A549 (cell line): ENCODE measurements around the gene DTNB. TPM values are rescaled to one million over a fixed set of nuclear protein-coding genes. Genes with fewer than 3 reads are reported as not detected.

Source experiments
- ATAC-seq, 2 experiments: fragments of 200-7000 bp in 1 of 2; fragments of >200 bp in 1 of 2; cut with Nextera tagmentation in 1 of 2; cut with Tn5 transposase in 1 of 2; 3 replicates each; pipeline versions ENCODE4 v1.8.0 to v1.9.1; 2018 to 2020; ENCODE audit warnings: mild to moderate bottlenecking in 1 of 2, moderate library complexity in 1 of 2
- CTCF ChIA-PET: fragments of 300-600 bp; sonication (Branson Sonifier 250); formaldehyde crosslinking; extraction: SDS; loops from one replicate; lab custom pipeline; 2021; ENCODE audit warnings: antibody characterized with exemption, inconsistent platforms; lab: Yijun Ruan, JAX
- POLR2A ChIA-PET: fragments of 350-600 bp; formaldehyde crosslinking; extraction: SDS; loops from one replicate; lab custom pipeline; 2021; ENCODE audit warnings: antibody characterized with exemption, inconsistent platforms; lab: Yijun Ruan, JAX
- DNase-seq, 2 experiments: peaks; one replicate each; pipeline versions ENCODE4 v3.0.0 to v3.0.0-alpha.2; 2011 to 2016; ENCODE audit warnings: low read depth in 1 of 2, low spot score in 1 of 2
- FAIRE-seq: peaks from 2 replicates; lab custom pipeline; 2011; peaks lifted over from hg19 to GRCh38; lab: Jason Lieb, UNC
- H3K27ac ChIP-seq, 2 experiments: fragments of >200 bp; sonication (Bioruptor Twin); formaldehyde crosslinking; 3 replicates each; pipeline ENCODE4 v1.5.1; 2016 to 2017
- H3K4me1 ChIP-seq: fragments of >200 bp; sonication (Bioruptor Twin); formaldehyde crosslinking; 3 replicates; pipeline ENCODE4 v1.6.1; 2016
- H3K4me2 ChIP-seq: fragments of >200 bp; sonication (Bioruptor Twin); formaldehyde crosslinking; 3 replicates; pipeline ENCODE4 v1.6.1; 2016
- H3K4me3 ChIP-seq: fragments of >200 bp; sonication (Bioruptor Twin); formaldehyde crosslinking; 3 replicates; pipeline ENCODE4 v1.5.1; 2016
- H3K9me3 ChIP-seq: fragments of >200 bp; sonication (Bioruptor Twin); formaldehyde crosslinking; 3 replicates; pipeline ENCODE4 v1.6.1; 2016
- BHLHE40 ChIP-seq: IDR thresholded peaks from 2 replicates; pipeline ENCODE4 v1.6.1; 2012; ENCODE audit warnings: low read depth, low read length, inconsistent platforms
- E2F6 ChIP-seq: IDR thresholded peaks from 2 replicates; pipeline ENCODE4 v1.6.1; 2012; ENCODE audit warnings: low read depth, borderline replicate concordance
- EHMT2 ChIP-seq: fragments of 200-600 bp; sonication (generic); IDR thresholded peaks from 2 replicates; pipeline ENCODE4 v1.6.1; 2016; ENCODE audit warnings: antibody characterized with exemption, low read depth, mild to moderate bottlenecking, moderate library complexity
- EP300 ChIP-seq, 2 experiments: fragments of >200 bp; sonication (Bioruptor Twin); formaldehyde crosslinking; IDR thresholded peaks; 2 replicates in 1 of 2; 3 replicates in 1 of 2; pipeline ENCODE4 v1.6.1; 2016 to 2017
- FOSB ChIP-seq: fragments of 250-450 bp; sonication (Bioruptor Pico); IDR thresholded peaks from 2 replicates; pipeline ENCODE4 v1.5.0; 2020; ENCODE audit warnings: mild to moderate bottlenecking, moderate library complexity
- FOSL2 ChIP-seq, 2 experiments: fragments of 450-650 bp in 1 of 2; fragments of >200 bp in 1 of 2; sonication (Bioruptor Twin) in 1 of 2; formaldehyde crosslinking; IDR thresholded peaks; 2 replicates each; pipeline versions ENCODE4 v1.5.0 to v1.6.1; 2016 to 2020; ENCODE audit warnings: mild to moderate bottlenecking in 1 of 2, moderate library complexity in 1 of 2
- FOXS1 ChIP-seq: fragments of 250-450 bp; sonication (Bioruptor Pico); IDR thresholded peaks from 2 replicates; pipeline ENCODE4 v1.5.0; 2020; ENCODE audit warnings: mild to moderate bottlenecking, moderate library complexity
- GATA3 ChIP-seq: IDR thresholded peaks from 2 replicates; pipeline ENCODE4 v1.6.1; 2012; ENCODE audit warnings: borderline replicate concordance
- HDAC2 ChIP-seq: fragments of 200-600 bp; sonication (generic); IDR thresholded peaks from 2 replicates; pipeline ENCODE4 v1.6.1; 2016
- HES2 ChIP-seq: fragments of >200 bp; sonication (Bioruptor Twin); formaldehyde crosslinking; IDR thresholded peaks from 2 replicates; pipeline ENCODE4 v1.6.1; 2016
- JUN ChIP-seq, 2 experiments: fragments of >200 bp; sonication (Bioruptor Twin); formaldehyde crosslinking; IDR thresholded peaks; 2 replicates in 1 of 2; 3 replicates in 1 of 2; pipeline ENCODE4 v1.6.1; 2016 to 2017
- JUNB ChIP-seq: fragments of >200 bp; sonication (Bioruptor Twin); formaldehyde crosslinking; IDR thresholded peaks from 2 replicates; pipeline ENCODE4 v1.6.1; 2016
- MAFK ChIP-seq: fragments of 450-650 bp; IDR thresholded peaks from 2 replicates; pipeline ENCODE4 v1.6.1; 2014; ENCODE audit not compliant: partially characterized antibody
- MAX ChIP-seq: IDR thresholded peaks from 2 replicates; pipeline ENCODE4 v1.6.1; 2012
- NFE2L2 ChIP-seq: fragments of 150-350 bp; conservative IDR thresholded peaks from 2 replicates; pipeline ENCODE4 v1.6.1; 2014; ENCODE audit warnings: low read length
- NR3C1 ChIP-seq: fragments of >200 bp; sonication (Bioruptor Twin); formaldehyde crosslinking; IDR thresholded peaks from 3 replicates; pipeline ENCODE4 v1.6.1; 2017
- PBX3 ChIP-seq: IDR thresholded peaks from 2 replicates; pipeline ENCODE4 v1.6.1; 2012
- PHF8 ChIP-seq: fragments of 200-600 bp; sonication (generic); IDR thresholded peaks from 2 replicates; pipeline ENCODE4 v1.6.1; 2016; ENCODE audit warnings: low read depth, mild to moderate bottlenecking, antibody characterized with exemption, moderate library complexity, borderline replicate concordance
- POLR2A ChIP-seq: IDR thresholded peaks from 2 replicates; pipeline ENCODE4 v1.6.1; 2012; ENCODE audit warnings: mild to moderate bottlenecking, low read length
- POLR2AphosphoS2 ChIP-seq: conservative IDR thresholded peaks from 2 replicates; pipeline ENCODE4 v1.6.1; 2012; ENCODE audit warnings: low read length, improper control_type of control experiment, inconsistent platforms
- REST ChIP-seq: fragments of 200-600 bp; sonication (generic); IDR thresholded peaks from 2 replicates; pipeline ENCODE4 v1.6.1; 2016; ENCODE audit warnings: antibody characterized with exemption, mild to moderate bottlenecking, moderate library complexity
- RNF2 ChIP-seq: fragments of 200-600 bp; sonication (generic); IDR thresholded peaks from 2 replicates; pipeline ENCODE4 v1.6.1; 2016; ENCODE audit warnings: low read depth, mild to moderate bottlenecking, antibody characterized with exemption, moderate library complexity, borderline replicate concordance
- TFCP2L1 ChIP-seq: fragments of 250-450 bp; sonication (Bioruptor Pico); IDR thresholded peaks from 2 replicates; pipeline ENCODE4 v1.5.0; 2021; ENCODE audit warnings: mild to moderate bottlenecking
- TP53 ChIP-seq: fragments of 250-450 bp; sonication (Bioruptor Pico); IDR thresholded peaks from 2 replicates; pipeline ENCODE4 v1.5.0; 2021; ENCODE audit warnings: mild to moderate bottlenecking, moderate library complexity
- ZFP36 ChIP-seq: fragments of 450-650 bp; IDR thresholded peaks from 2 replicates; pipeline ENCODE4 v1.6.1; 2014; ENCODE audit warnings: borderline replicate concordance; ENCODE audit not compliant: partially characterized antibody
- ZNF302 ChIP-seq: fragments of 250-450 bp; sonication (Bioruptor Pico); IDR thresholded peaks from 2 replicates; pipeline ENCODE4 v1.9.0; 2021; ENCODE audit warnings: inconsistent platforms, mild to moderate bottlenecking, moderate library complexity
- ZSCAN20 ChIP-seq: fragments of 250-450 bp; sonication (Bioruptor Pico); IDR thresholded peaks from 2 replicates; pipeline ENCODE4 v1.8.0; 2022; ENCODE audit warnings: mild to moderate bottlenecking, moderate library complexity
- WGBS: methylation state at CpG from one replicate; pipeline ENCODE4 v1.1.6; 2017; ENCODE audit errors: missing lambda C conversion rate; 5-methylcytosine and 5-hydroxymethylcytosine counted together
- polyA plus RNA-seq, 4 experiments: library from polyadenylated mRNA; depleted of rRNA in 3 of 4; stranded (reverse); fragments of >200 nt; fragmentation: RNase III in 1 of 4; extraction: RNeasy Plus Mini Kit Qiagen cat#74134 plus additional on column Dnase treatment in 1 of 4; gene quantifications; 2 replicates in 3 of 4; 3 replicates in 1 of 4; pipeline ENCODE4 v1.2.3, GENCODE V29; 2011 to 2017

Gene DTNB
- polyA plus RNA-seq, 2 of the 4 experiments (the other 2 are of a cell fraction), result 11.2 to 32.6 TPM

GRCh38 chr2:25506226-25506625 lies 167.2 kb downstream of the DTNB start:
- peak overlapping the region in 1 of 2 experiments; percentile 38; a peak in 2 of 6 replicates for H3K27ac ChIP-seq
- 68% methylated on average over 3 of the region's 3 CpGs for WGBS
- DNase-seq (no peak), FAIRE-seq (no peak)
- TF ChIP-seq REST (no peak), FOSB (CRISPR knock-in tag) (no peak), JUNB (no peak), NFE2L2 (no peak), ZNF302 (CRISPR knock-in tag) (no peak), ZFP36 (no peak), JUN (IDR thresholded peaks at IDR 0.05) (no peak), BHLHE40 (no peak), TFCP2L1 (no peak), POLR2A (no peak), HDAC2 (no peak)
- TF ChIP-seq, all 56 proteins: peak for 0
- POLR2A ChIA-PET, result no interaction called here
- Histone ChIP-seq H3K4me1 (peaks cover 6% of the 10 kb centered on the region; the same call in 1 of the 3 replicates), H3K4me2 (0 out of 3 replicates have a peak overlapping the region, but pooled peaks have one; percentile 8), H3K9me3 (no peaks in the 10 kb centered on the region), H3K4me3 (no peak overlapping the region)
- ATAC-seq, result no peak
- CTCF ChIA-PET, result interaction anchor here (1.3 to 1.9 kb wide), 4 partner anchors 9 to 197 kb away, joined by 3 to 5 read pairs (median 4); no protein-coding TSS in a partner anchor

- 0 out of 6 replicates have a peak, but pooled peaks of 1 of the 2 experiments have one; percentile 24 for ATAC-seq
- Histone ChIP-seq H3K4me1 (peaks cover 6% of the 10 kb centered on the region; the same call in 1 of the 3 replicates), H3K9me3 (no peaks in the 10 kb centered on the region), H3K27ac (peak overlapping the region in 1 of 2 experiments; percentile 38; a peak in 2 of 6 replicates), H3K4me3 (no peak overlapping the region), H3K4me2 (peak overlapping the region; percentile 8; the same call in 1 of the 3 replicates)
- FAIRE-seq, result no peak
- DNase-seq, result no peak
- CTCF ChIA-PET, result interaction anchor here (1.0 to 1.9 kb wide), 5 partner anchors 11 to 196 kb away, joined by 3 to 5 read pairs (median 3); no protein-coding TSS in a partner anchor
- WGBS, result 79% methylated on average over 2 of the region's 2 CpGs
- POLR2A ChIA-PET, result no interaction called here
- TF ChIP-seq E2F6, result no peak
- TF ChIP-seq FOSL2 (IDR thresholded peaks at IDR 0.05), result no peak
- TF ChIP-seq FOSL2 (CRISPR knock-in tag; IDR thresholded peaks at IDR 0.05), result peak; percentile 42; the same call in 1 of the 2 replicates
- no peak for TF ChIP-seq FOSB (CRISPR knock-in tag)
These were observed 167.8 kb downstream of the DTNB start for GRCh38 chr2:25505622-25506021.

- POLR2A ChIA-PET, result interaction anchor here (0.6 kb wide), 1 partner anchor 108 kb away, joined by 4 read pairs; no protein-coding TSS in a partner anchor
- WGBS, result 78% methylated on average over 3 of the region's 3 CpGs
- TF ChIP-seq POLR2A, result no peak
- TF ChIP-seq E2F6, result no peak
- TF ChIP-seq POLR2AphosphoS2, result no peak
- TF ChIP-seq GATA3, result no peak
- TF ChIP-seq HES2, result no peak
- TF ChIP-seq PBX3, result no peak
- TF ChIP-seq RNF2, result no peak
- TF ChIP-seq ZSCAN20 (CRISPR knock-in tag), result no peak
- TF ChIP-seq NFE2L2, result no peak
- TF ChIP-seq NR3C1, result no peak
- TF ChIP-seq TP53 (CRISPR knock-in tag), result no peak
- no peak for TF ChIP-seq TFCP2L1
- TF ChIP-seq PHF8, result no peak
- no peak for TF ChIP-seq MAX
- TF ChIP-seq MAFK, result no peak
- no peak for TF ChIP-seq EHMT2
- TF ChIP-seq FOXS1 (CRISPR knock-in tag), result no peak
- no peak for TF ChIP-seq EP300 (IDR thresholded peaks at IDR 0.05)
These were observed 168.2 kb downstream of the DTNB start for GRCh38 chr2:25505182-25505581.

More at GRCh38 chr2:25505182-25505581, 168.2 kb downstream of the DTNB start:
- Histone ChIP-seq H3K4me2 (no peak overlapping the region), H3K9me3 (no peaks in the 10 kb centered on the region), H3K4me1 (peaks cover 6% of the 10 kb centered on the region; the same call in 1 of the 3 replicates), H3K4me3 (no peak overlapping the region), H3K27ac (no peak overlapping the region)
- FAIRE-seq (no peak), DNase-seq (no peak), ATAC-seq (peak in 1 of 2 experiments; percentile 31; a peak in 1 of 6 replicates)
- CTCF ChIA-PET, result interaction anchor here (1.0 to 1.9 kb wide), 6 partner anchors 10 to 195 kb away, joined by 3 to 5 read pairs (median 3); no protein-coding TSS in a partner anchor
